HL-60 (cell line): ENCODE results near the gene ZNF182.
"Not testable (repeated sequence)": the region's sequence is repeated elsewhere in the genome, so short reads cannot be mapped to it uniquely, and the experiment has no call there.

Experiments
- DNase-seq, 2 experiments: peaks; one replicate each; pipeline ENCODE4 v3.0.0-alpha.2; 2010 to 2020; ENCODE audit warnings: low read depth in 1 of 2, low spot score in 1 of 2
- H3K27ac ChIP-seq: fragments of 250-450 bp; sonication (Bioruptor Pico); replicated peaks from 2 replicates; pipeline ENCODE4 v1.5.1; 2020; ENCODE audit warnings: mild to moderate bottlenecking, moderate library complexity
- H3K27me3 ChIP-seq: fragments of 250-450 bp; sonication (Bioruptor Pico); 2 replicates; pipeline ENCODE4 v1.5.1; 2021; ENCODE audit warnings: mild to moderate bottlenecking, moderate library complexity; ENCODE audit not compliant: insufficient read depth, poor library complexity, severe bottlenecking
- H3K4me3 ChIP-seq: replicated peaks from 2 replicates; pipeline ENCODE4 v1.5.1; 2011; ENCODE audit warnings: mild to moderate bottlenecking, control low read depth, low read length; ENCODE audit not compliant: insufficient read depth
- GABPA ChIP-seq: IDR thresholded peaks from 2 replicates; pipeline ENCODE4 v1.6.1; 2012; ENCODE audit warnings: low read depth
- POLR2AphosphoS5 ChIP-seq: IDR thresholded peaks from 2 replicates; pipeline ENCODE4 v1.6.1; 2012; ENCODE audit warnings: low read depth
- SPI1 ChIP-seq: IDR thresholded peaks from 2 replicates; pipeline ENCODE4 v1.6.1; 2012; ENCODE audit warnings: low read depth, mild to moderate bottlenecking, borderline replicate concordance
- TF ChIP-seq, protein P1 (sequence below): IDR thresholded peaks from 2 replicates; pipeline ENCODE4 v1.6.1; 2012; ENCODE audit warnings: low read depth; ENCODE audit not compliant: insufficient replicate concordance
- TF ChIP-seq, protein P2 (sequence below): IDR thresholded peaks from one replicate; pipeline ENCODE4 v1.5.1; 2011; ENCODE audit warnings: low read length, control low read depth, inconsistent platforms; ENCODE audit not compliant: insufficient read depth

Gene ZNF182

DNA sequence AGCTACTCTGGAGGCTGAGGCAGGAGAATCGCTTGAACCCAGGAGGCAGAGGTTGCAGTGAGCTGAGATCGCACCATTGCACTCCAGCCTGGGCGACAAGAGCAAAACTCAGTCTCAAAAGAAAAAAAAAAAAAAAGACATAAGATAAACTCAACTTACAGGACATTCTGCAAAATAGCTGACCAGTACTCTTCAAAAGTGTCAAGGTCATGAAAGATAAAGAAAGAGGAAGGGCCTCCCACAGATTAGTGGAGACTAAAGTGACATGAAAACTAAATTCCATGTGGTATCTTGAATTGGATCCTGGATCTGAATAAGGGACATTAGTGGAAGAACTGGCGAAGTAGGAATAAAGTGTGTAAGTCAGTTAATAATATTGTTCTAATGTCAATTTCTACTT lies 63.3 kb downstream of the ZNF182 start:
- Histone ChIP-seq H3K4me3 (no peak overlapping the region), H3K27ac (no peak overlapping the region), H3K27me3 (no peaks in the 10 kb centered on the region)
- DNase-seq = no peak
- TF ChIP-seq SPI1 (no peak), GABPA (no peak), POLR2AphosphoS5 (no peak)
- TF ChIP-seq, protein P1, sequence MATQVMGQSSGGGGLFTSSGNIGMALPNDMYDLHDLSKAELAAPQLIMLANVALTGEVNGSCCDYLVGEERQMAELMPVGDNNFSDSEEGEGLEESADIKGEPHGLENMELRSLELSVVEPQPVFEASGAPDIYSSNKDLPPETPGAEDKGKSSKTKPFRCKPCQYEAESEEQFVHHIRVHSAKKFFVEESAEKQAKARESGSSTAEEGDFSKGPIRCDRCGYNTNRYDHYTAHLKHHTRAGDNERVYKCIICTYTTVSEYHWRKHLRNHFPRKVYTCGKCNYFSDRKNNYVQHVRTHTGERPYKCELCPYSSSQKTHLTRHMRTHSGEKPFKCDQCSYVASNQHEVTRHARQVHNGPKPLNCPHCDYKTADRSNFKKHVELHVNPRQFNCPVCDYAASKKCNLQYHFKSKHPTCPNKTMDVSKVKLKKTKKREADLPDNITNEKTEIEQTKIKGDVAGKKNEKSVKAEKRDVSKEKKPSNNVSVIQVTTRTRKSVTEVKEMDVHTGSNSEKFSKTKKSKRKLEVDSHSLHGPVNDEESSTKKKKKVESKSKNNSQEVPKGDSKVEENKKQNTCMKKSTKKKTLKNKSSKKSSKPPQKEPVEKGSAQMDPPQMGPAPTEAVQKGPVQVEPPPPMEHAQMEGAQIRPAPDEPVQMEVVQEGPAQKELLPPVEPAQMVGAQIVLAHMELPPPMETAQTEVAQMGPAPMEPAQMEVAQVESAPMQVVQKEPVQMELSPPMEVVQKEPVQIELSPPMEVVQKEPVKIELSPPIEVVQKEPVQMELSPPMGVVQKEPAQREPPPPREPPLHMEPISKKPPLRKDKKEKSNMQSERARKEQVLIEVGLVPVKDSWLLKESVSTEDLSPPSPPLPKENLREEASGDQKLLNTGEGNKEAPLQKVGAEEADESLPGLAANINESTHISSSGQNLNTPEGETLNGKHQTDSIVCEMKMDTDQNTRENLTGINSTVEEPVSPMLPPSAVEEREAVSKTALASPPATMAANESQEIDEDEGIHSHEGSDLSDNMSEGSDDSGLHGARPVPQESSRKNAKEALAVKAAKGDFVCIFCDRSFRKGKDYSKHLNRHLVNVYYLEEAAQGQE = no peak
- TF ChIP-seq, protein P2, sequence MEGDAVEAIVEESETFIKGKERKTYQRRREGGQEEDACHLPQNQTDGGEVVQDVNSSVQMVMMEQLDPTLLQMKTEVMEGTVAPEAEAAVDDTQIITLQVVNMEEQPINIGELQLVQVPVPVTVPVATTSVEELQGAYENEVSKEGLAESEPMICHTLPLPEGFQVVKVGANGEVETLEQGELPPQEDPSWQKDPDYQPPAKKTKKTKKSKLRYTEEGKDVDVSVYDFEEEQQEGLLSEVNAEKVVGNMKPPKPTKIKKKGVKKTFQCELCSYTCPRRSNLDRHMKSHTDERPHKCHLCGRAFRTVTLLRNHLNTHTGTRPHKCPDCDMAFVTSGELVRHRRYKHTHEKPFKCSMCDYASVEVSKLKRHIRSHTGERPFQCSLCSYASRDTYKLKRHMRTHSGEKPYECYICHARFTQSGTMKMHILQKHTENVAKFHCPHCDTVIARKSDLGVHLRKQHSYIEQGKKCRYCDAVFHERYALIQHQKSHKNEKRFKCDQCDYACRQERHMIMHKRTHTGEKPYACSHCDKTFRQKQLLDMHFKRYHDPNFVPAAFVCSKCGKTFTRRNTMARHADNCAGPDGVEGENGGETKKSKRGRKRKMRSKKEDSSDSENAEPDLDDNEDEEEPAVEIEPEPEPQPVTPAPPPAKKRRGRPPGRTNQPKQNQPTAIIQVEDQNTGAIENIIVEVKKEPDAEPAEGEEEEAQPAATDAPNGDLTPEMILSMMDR = no peak

DNA sequence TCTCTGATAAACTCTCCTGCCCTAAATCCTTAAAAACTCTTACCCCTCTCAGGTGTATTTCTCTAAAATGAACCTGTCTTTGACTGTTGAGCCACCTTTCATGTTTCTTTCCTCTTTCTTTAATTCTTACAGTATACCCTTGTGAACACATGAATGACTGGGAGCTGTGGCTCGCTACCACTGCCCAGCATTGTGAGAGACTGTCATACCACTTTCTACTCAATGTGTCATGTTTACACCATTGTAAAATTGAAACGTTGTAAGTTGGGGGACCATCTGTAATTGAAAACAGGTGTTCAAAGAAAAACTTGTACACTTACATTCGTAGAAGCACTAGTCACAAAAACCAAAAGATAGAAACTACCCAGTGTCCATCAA lies 66.9 kb downstream of the ZNF182 start:
- Histone ChIP-seq H3K27ac (no peak overlapping the region), H3K27me3 (no peaks in the 10 kb centered on the region), H3K4me3 (no peak overlapping the region)
- no peak for DNase-seq
- TF ChIP-seq POLR2AphosphoS5 (no peak), SPI1 (no peak)

DNA sequence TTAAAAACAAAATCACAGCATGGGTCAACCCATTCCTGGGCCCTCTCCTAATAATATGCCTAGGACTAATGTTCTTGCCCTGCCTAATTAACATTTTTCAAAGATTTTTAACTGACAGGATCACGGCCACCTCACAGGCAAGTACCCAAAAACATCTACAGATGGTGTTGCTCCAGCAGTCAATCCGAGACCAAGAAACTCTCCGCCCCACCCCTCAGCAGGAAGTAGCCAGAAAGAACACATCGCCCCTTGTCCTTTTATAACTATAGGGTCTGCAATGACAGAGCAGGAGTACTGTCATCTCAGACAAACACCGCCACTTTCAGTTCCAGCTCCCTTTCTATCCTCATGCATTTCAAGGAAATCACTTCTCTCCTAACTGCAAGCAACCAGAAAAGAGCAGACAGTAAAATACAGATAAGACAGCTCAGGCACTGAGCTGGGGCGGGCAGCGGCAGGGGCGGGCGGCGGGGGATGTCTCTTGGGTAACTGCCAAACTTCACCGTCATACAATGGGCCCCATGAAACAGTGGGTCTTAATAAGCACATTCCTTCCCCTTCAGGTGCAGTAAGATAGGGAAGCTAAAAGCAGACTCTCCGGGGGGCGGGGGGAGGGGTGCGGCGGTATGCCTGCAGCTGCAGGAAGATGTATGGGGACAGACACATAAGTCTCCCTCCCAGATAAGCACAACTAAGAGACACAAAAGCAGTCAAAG lies 67.4 kb downstream of the ZNF182 start:
- no peaks in the 10 kb centered on the region for H3K27me3 ChIP-seq
- H3K27ac ChIP-seq = no peak overlapping the region
- DNase-seq = peak in 1 of 2 experiments; percentile 13
- TF ChIP-seq POLR2AphosphoS5 (no peak), GABPA (no peak), SPI1 (no peak)
- TF ChIP-seq, protein P1 = no peak
- TF ChIP-seq, protein P2 = no peak
- H3K4me3 ChIP-seq = no peak overlapping the region

DNA sequence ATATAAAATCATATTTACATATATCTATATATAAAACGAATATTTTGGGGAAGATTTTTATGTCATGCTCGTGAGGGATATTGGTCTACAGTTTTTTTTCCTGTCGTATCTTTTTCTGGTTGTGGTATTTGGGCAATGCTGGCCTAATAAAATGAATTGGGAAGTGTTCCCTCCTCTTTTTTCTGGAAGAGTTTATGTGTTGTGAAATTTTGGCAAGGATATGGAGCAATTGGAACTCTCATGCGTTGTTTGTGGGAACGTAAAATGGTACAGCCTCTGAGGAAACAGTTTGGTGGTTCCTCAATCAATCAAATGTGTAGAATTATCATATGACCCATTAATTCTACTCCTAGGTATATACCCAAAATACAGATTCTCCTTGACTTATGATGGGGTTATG lies 69.8 kb downstream of the ZNF182 start:
- Histone ChIP-seq H3K27ac (no peak overlapping the region), H3K27me3 (no peaks in the 10 kb centered on the region), H3K4me3 (no peak overlapping the region)
- TF ChIP-seq GABPA (no peak), SPI1 (no peak), POLR2AphosphoS5 (no peak)
- TF ChIP-seq, protein P2 = no peak
- TF ChIP-seq, protein P1 = no peak
- DNase-seq = no peak

DNA sequence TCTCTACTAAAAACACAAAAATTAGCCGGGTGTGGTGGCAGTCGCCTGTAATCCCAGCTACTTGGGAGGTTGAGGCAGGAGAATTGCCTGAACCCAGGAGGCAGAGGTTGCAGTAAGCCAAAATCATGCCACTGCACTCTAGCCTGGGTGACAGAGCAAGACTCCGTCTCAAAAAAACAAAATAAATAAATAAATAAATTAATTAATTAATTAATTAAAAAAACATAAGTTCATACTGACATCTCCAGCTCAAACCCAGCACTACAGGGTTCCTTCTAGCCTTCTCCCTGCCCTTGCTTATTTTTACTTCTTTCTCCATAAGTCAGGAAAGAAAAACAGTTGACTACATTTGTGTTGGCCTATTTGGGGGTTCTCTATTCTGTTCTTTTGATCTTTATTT lies 71.8 kb downstream of the ZNF182 start:
- H3K4me3 ChIP-seq, DNase-seq, H3K27me3 ChIP-seq, H3K27ac ChIP-seq: not testable (repeated sequence)
